Measurements from ENCODE around the gene FMO3. TPM values are rescaled to one million over a fixed set of nuclear protein-coding genes. Genes with fewer than 3 reads are reported as not detected.

Gene FMO3
- total and polyA plus RNA-seq, 2 donors (not counting 3 experiments of a cell fraction or from before 2014, with no cell fraction given): not detected

DNA sequence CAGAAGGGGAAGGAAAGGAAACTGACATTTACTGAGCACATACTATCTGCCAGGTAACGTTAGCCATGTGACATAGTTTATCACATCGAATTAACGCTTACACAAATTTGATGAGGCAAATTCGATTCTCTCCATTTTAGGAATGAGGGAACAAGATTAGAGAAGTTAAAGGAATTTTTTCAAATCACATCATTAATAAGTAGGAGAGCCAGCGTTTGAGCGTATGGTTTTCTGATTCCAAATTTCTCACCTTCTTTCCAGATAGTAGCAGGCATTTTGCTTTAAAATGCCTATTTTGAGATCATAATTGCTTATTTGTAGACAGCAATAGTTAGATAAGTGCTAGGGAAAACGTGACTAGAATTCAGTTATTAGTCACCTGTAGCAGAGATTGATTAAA is 19.3 kb downstream of the FMO3 start:
- no TSS peak for BruUV-seq (replicated peaks)
- intact Hi-C loops (cut with micrococcal nuclease) (no loop called here), dilution Hi-C loops (cut with MboI; ENCODE audit: extremely low pct_ligation_motif_present, low sequenced_read_pairs) (no loop called here)
- no peak overlapping the region for H2AFZ ChIP-seq (ENCODE audit: low read depth, low read length)
- no peaks in the 10 kb centered on the region for H3K27me3 ChIP-seq (ENCODE audit: control insufficient read depth in 2 of 2, insufficient read depth in 2 of 2, low read length in 2 of 2)
- TF ChIP-seq JUN (IDR thresholded peaks at IDR 0.05; ENCODE audit: borderline replicate concordance, insufficient read depth, insufficient read length, low read depth) (no peak), EZH2 (IDR thresholded peaks at IDR 0.05; ENCODE audit: borderline replicate concordance, low read depth, low read length, severe bottlenecking) (no peak), FOS (IDR thresholded peaks at IDR 0.05; ENCODE audit: borderline replicate concordance, insufficient read depth, low read length) (no peak), MYC (IDR thresholded peaks at IDR 0.05; ENCODE audit: low read depth, low read length) (no peak), POLR2AphosphoS5 (IDR thresholded peaks at IDR 0.05; ENCODE audit: insufficient read depth, low read depth, low read length) (no peak), POLR2A (IDR thresholded peaks at IDR 0.05; ENCODE audit: low read depth, low read length) (no peak), GATA2 (IDR thresholded peaks at IDR 0.05; ENCODE audit: insufficient read depth, insufficient read length, low read depth, low read length) (no peak)
- TF ChIP-seq, protein P1, sequence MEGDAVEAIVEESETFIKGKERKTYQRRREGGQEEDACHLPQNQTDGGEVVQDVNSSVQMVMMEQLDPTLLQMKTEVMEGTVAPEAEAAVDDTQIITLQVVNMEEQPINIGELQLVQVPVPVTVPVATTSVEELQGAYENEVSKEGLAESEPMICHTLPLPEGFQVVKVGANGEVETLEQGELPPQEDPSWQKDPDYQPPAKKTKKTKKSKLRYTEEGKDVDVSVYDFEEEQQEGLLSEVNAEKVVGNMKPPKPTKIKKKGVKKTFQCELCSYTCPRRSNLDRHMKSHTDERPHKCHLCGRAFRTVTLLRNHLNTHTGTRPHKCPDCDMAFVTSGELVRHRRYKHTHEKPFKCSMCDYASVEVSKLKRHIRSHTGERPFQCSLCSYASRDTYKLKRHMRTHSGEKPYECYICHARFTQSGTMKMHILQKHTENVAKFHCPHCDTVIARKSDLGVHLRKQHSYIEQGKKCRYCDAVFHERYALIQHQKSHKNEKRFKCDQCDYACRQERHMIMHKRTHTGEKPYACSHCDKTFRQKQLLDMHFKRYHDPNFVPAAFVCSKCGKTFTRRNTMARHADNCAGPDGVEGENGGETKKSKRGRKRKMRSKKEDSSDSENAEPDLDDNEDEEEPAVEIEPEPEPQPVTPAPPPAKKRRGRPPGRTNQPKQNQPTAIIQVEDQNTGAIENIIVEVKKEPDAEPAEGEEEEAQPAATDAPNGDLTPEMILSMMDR (IDR thresholded peaks at IDR 0.05; ENCODE audit: extremely low read depth in 1 of 2, insufficient read depth in 1 of 2, low read depth in 1 of 2, low read length in 2 of 2): no peak
- TF ChIP-seq, protein P2, sequence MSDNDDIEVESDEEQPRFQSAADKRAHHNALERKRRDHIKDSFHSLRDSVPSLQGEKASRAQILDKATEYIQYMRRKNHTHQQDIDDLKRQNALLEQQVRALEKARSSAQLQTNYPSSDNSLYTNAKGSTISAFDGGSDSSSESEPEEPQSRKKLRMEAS (IDR thresholded peaks at IDR 0.05; ENCODE audit: insufficient read depth, insufficient read length): no peak
- H3K4me2 ChIP-seq (ENCODE audit: insufficient read depth, low read length): no peak overlapping the region
- no peaks in the 10 kb centered on the region for H3K4me1 ChIP-seq (ENCODE audit: control insufficient read depth, extremely low read depth, insufficient read depth, low read length)
- no peak overlapping the region for H3K9ac ChIP-seq (replicated peaks; ENCODE audit: extremely low read depth, insufficient read depth, low read length)
- no peak overlapping the region for H3K27ac ChIP-seq (ENCODE audit: insufficient read depth, low read depth, low read length)
- H3K4me3 ChIP-seq (replicated peaks in 1 of 3; ENCODE audit: insufficient read depth in 1 of 3, low read depth in 1 of 3, low read length in 3 of 3): no peak overlapping the region
- POLR2A ChIA-PET: no interaction called here
- H3K36me3 ChIP-seq (ENCODE audit: control insufficient read depth in 2 of 2, extremely low read depth in 1 of 2, insufficient read depth in 2 of 2, low read length in 2 of 2): no peaks in the 10 kb centered on the region
- FAIRE-seq (no peak), DNase-seq (ENCODE audit: low read depth, low spot score) (no peak)
- H3K9me1 ChIP-seq (replicated peaks; ENCODE audit: control insufficient read depth, extremely low read depth, insufficient read depth, low read length): no peaks in the 10 kb centered on the region
- CTCF ChIA-PET: no interaction called here
- H4K20me1 ChIP-seq (replicated peaks; ENCODE audit: control insufficient read depth, extremely low read depth, insufficient read depth, low read length): no peaks in the 10 kb centered on the region
- H3K9me3 ChIP-seq (replicated peaks; ENCODE audit: control insufficient read depth, insufficient read depth, low read length): no peaks in the 10 kb centered on the region
- no peaks in the 10 kb centered on the region for H3K79me2 ChIP-seq (ENCODE audit: control insufficient read depth, insufficient read depth, low read length)
